ENCODE data around the gene KLKB1. TPM values are rescaled to one million over a fixed set of nuclear protein-coding genes. Genes with fewer than 3 reads are reported as not detected.

The KLKB1 gene
- polyA plus RNA-seq, 3 donors = 0.28 TPM; not detected in 2

GRCh38 chr4:186201535-186202230, 25.6 kb upstream of the KLKB1 start:
- Mint-ChIP-seq H3K4me3 (peak overlapping the region; percentile 38 to 62), H3K27me3 (ENCODE audit: low read depth in 3 of 3) (no peaks in the 10 kb centered on the region), H3K27ac (peak overlapping the region in 1 of 7 donors; percentile 16), H3K4me1 (peaks cover 6% of the 10 kb centered on the region), H3K9me3 (peaks cover 2 to 8% (median 3%) of the 10 kb centered on the region in 7 donors), H3K36me3 (peaks cover 6 to 8% of the 10 kb centered on the region in 2 donors)
- Histone ChIP-seq H3K79me2 (ENCODE audit: insufficient read depth, low read length) (no peaks in the 10 kb centered on the region), H3K4me2 (replicated peaks; ENCODE audit: extremely low read depth, low read length, poor library complexity, severe bottlenecking) (no peak overlapping the region), H3K36me3 (replicated peaks in 1 of 2; ENCODE audit: control insufficient read depth in 1 of 2, insufficient read depth in 2 of 2, low read length in 2 of 2) (peaks cover 0 to 9% of the 10 kb centered on the region in 2 donors), H3K9me3 (replicated peaks in 1 of 2; ENCODE audit: control insufficient read depth in 1 of 2, insufficient read depth in 1 of 2, low read length in 2 of 2) (peaks cover 0 to 9% of the 10 kb centered on the region in 2 donors), H3K9ac (ENCODE audit: insufficient read depth, low read length, poor library complexity, severe bottlenecking) (no peak overlapping the region), H3K4me1 (ENCODE audit: control insufficient read depth in 1 of 2, insufficient read depth in 2 of 2, low read length in 2 of 2) (no peaks in the 10 kb centered on the region), H3K27ac (ENCODE audit: low read depth in 1 of 2, low read length in 2 of 2) (no peak overlapping the region), H3K4me3 (replicated peaks in 1 of 3; ENCODE audit: low read depth in 2 of 3, low read length in 3 of 3) (no peak overlapping the region), H4K20me1 (ENCODE audit: insufficient read depth, low read length) (no peaks in the 10 kb centered on the region), H3K27me3 (ENCODE audit: control insufficient read depth in 2 of 2, insufficient read depth in 2 of 2, low read length in 2 of 2) (no peaks in the 10 kb centered on the region), H2AFZ (ENCODE audit: insufficient read depth, low read depth, low read length, poor library complexity, severe bottlenecking) (no peak overlapping the region)
- TF ChIP-seq, protein P1, sequence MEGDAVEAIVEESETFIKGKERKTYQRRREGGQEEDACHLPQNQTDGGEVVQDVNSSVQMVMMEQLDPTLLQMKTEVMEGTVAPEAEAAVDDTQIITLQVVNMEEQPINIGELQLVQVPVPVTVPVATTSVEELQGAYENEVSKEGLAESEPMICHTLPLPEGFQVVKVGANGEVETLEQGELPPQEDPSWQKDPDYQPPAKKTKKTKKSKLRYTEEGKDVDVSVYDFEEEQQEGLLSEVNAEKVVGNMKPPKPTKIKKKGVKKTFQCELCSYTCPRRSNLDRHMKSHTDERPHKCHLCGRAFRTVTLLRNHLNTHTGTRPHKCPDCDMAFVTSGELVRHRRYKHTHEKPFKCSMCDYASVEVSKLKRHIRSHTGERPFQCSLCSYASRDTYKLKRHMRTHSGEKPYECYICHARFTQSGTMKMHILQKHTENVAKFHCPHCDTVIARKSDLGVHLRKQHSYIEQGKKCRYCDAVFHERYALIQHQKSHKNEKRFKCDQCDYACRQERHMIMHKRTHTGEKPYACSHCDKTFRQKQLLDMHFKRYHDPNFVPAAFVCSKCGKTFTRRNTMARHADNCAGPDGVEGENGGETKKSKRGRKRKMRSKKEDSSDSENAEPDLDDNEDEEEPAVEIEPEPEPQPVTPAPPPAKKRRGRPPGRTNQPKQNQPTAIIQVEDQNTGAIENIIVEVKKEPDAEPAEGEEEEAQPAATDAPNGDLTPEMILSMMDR (IDR thresholded peaks at IDR 0.05) = peak; percentile 70
- WGBS (ENCODE audit: insufficient coverage) = 10% methylated on average over 8 of the region's 9 CpGs
- intact Hi-C loops (cut with micrococcal nuclease) = loop anchor here in 1 of 2 donors (2.0 kb wide), 1 partner anchor 23 kb away; no protein-coding TSS in a partner anchor
- DNase-seq = peak; percentile 18 to 25 (median 21)

- H3K4me3 Mint-ChIP-seq = no peak overlapping the region
- Histone ChIP-seq H3K4me1 (ENCODE audit: control insufficient read depth in 1 of 2, insufficient read depth in 2 of 2, low read length in 2 of 2) (no peaks in the 10 kb centered on the region), H3K4me3 (replicated peaks in 1 of 3; ENCODE audit: low read depth in 2 of 3, low read length in 3 of 3) (no peak overlapping the region), H4K20me1 (ENCODE audit: insufficient read depth, low read length) (no peaks in the 10 kb centered on the region), H2AFZ (ENCODE audit: insufficient read depth, low read depth, low read length, poor library complexity, severe bottlenecking) (no peak overlapping the region), H3K27ac (ENCODE audit: low read depth in 1 of 2, low read length in 2 of 2) (no peak overlapping the region), H3K9ac (ENCODE audit: insufficient read depth, low read length, poor library complexity, severe bottlenecking) (no peak overlapping the region), H3K9me3 (replicated peaks in 1 of 2; ENCODE audit: control insufficient read depth in 1 of 2, insufficient read depth in 1 of 2, low read length in 2 of 2) (peaks cover 2 to 9% of the 10 kb centered on the region in 2 donors), H3K4me2 (replicated peaks; ENCODE audit: extremely low read depth, low read length, poor library complexity, severe bottlenecking) (no peak overlapping the region), H3K79me2 (ENCODE audit: insufficient read depth, low read length) (no peaks in the 10 kb centered on the region), H3K36me3 (replicated peaks in 1 of 2; ENCODE audit: control insufficient read depth in 1 of 2, insufficient read depth in 2 of 2, low read length in 2 of 2) (no peaks in the 10 kb centered on the region), H3K27me3 (ENCODE audit: control insufficient read depth in 2 of 2, insufficient read depth in 2 of 2, low read length in 2 of 2) (no peaks in the 10 kb centered on the region)
- H3K27me3 Mint-ChIP-seq (ENCODE audit: low read depth in 3 of 3) = no peaks in the 10 kb centered on the region
- DNase-seq = no peak
- TF ChIP-seq, protein P1 (IDR thresholded peaks at IDR 0.05) = no peak
- H3K9me3 Mint-ChIP-seq = peaks cover 2 to 11% (median 5%) of the 10 kb centered on the region in 7 donors
- intact Hi-C loops (cut with micrococcal nuclease) = loop anchor here in 1 of 2 donors (2.0 kb wide), 1 partner anchor 24 kb away; no protein-coding TSS in a partner anchor
- no peaks in the 10 kb centered on the region for H3K36me3 Mint-ChIP-seq
- H3K27ac Mint-ChIP-seq = peak overlapping the region in 1 of 7 donors; percentile 33
- WGBS (ENCODE audit: insufficient coverage) = 84% methylated on average over 7 of the region's 8 CpGs
- peaks cover 6% of the 10 kb centered on the region for H3K4me1 Mint-ChIP-seq
Measured at GRCh38 chr4:186202490-186203140, 24.7 kb upstream of the KLKB1 start.

All from CD14-positive monocyte (primary cell).